ENCODE data around the gene CPEB2.

The CPEB2 gene

GRCh38 chr4:15065516-15065915, 63.2 kb downstream of the CPEB2 start:
- no peaks in the 10 kb centered on the region for H3F3A ChIP-seq (ENCODE audit: insufficient read depth)
- H3K9me3 ChIP-seq (ENCODE audit: insufficient read depth, low read length), result no peaks in the 10 kb centered on the region
- no peak overlapping the region for H3K4me2 ChIP-seq (ENCODE audit: low read depth, low read length, poor library complexity, severe bottlenecking)
- no peaks in the 10 kb centered on the region for H3K27me3 ChIP-seq (ENCODE audit: low read length)
- H3K27ac ChIP-seq (ENCODE audit: low read depth, low read length), result no peak overlapping the region
- peaks cover 11% of the 10 kb centered on the region; the same call in 1 of the 2 replicates for H3K36me3 ChIP-seq (ENCODE audit: low read length)
- H3K9me2 ChIP-seq (replicated peaks; ENCODE audit: insufficient read depth, low read length), result no peaks in the 10 kb centered on the region
- no peaks in the 10 kb centered on the region for H3K79me2 ChIP-seq (ENCODE audit: insufficient read depth, low read length)
- TF ChIP-seq EZH2phosphoT487 (conservative IDR thresholded peaks at IDR 0.05; ENCODE audit: low read length), result no peak
- TF ChIP-seq CTCF (IDR thresholded peaks at IDR 0.05; ENCODE audit: insufficient read depth, low read length, poor library complexity, severe bottlenecking), result no peak
- no peak overlapping the region for H2AFZ ChIP-seq (ENCODE audit: low read depth, low read length, severe bottlenecking)
- H3K9ac ChIP-seq (ENCODE audit: low read length), result no peak overlapping the region
- no peak overlapping the region for H3K4me3 ChIP-seq (ENCODE audit: insufficient read depth, low read length, poor library complexity, severe bottlenecking)
- H4K20me1 ChIP-seq (ENCODE audit: low read depth, low read length), result no peaks in the 10 kb centered on the region

- Histone ChIP-seq H3K9me3 (ENCODE audit: insufficient read depth, low read length) (no peaks in the 10 kb centered on the region), H3K27me3 (ENCODE audit: low read length) (no peaks in the 10 kb centered on the region), H3F3A (ENCODE audit: insufficient read depth) (no peaks in the 10 kb centered on the region), H3K4me2 (ENCODE audit: low read depth, low read length, poor library complexity, severe bottlenecking) (no peak overlapping the region), H4K20me1 (ENCODE audit: low read depth, low read length) (no peaks in the 10 kb centered on the region), H3K9me2 (replicated peaks; ENCODE audit: insufficient read depth, low read length) (no peaks in the 10 kb centered on the region), H3K27ac (ENCODE audit: low read depth, low read length) (no peak overlapping the region), H2AFZ (ENCODE audit: low read depth, low read length, severe bottlenecking) (no peak overlapping the region), H3K4me3 (ENCODE audit: insufficient read depth, low read length, poor library complexity, severe bottlenecking) (no peak overlapping the region), H3K79me2 (ENCODE audit: insufficient read depth, low read length) (no peaks in the 10 kb centered on the region), H3K36me3 (ENCODE audit: low read length) (peaks cover 11% of the 10 kb centered on the region; the same call in 1 of the 2 replicates), H3K9ac (ENCODE audit: low read length) (no peak overlapping the region)
- TF ChIP-seq EZH2phosphoT487 (conservative IDR thresholded peaks at IDR 0.05; ENCODE audit: low read length) (no peak), CTCF (IDR thresholded peaks at IDR 0.05; ENCODE audit: insufficient read depth, low read length, poor library complexity, severe bottlenecking) (no peak)
These were observed 63.9 kb downstream of the CPEB2 start for GRCh38 chr4:15066140-15066539.

GRCh38 chr4:15068298-15068697, 66.0 kb downstream of the CPEB2 start:
- TF ChIP-seq CTCF (IDR thresholded peaks at IDR 0.05; ENCODE audit: insufficient read depth, low read length, poor library complexity, severe bottlenecking), result no peak
- no peak for TF ChIP-seq EZH2phosphoT487 (conservative IDR thresholded peaks at IDR 0.05; ENCODE audit: low read length)
- no peak overlapping the region for H3K27ac ChIP-seq (ENCODE audit: low read depth, low read length)

More at GRCh38 chr4:15068298-15068697, 66.0 kb downstream of the CPEB2 start:
- Histone ChIP-seq H3K9me2 (replicated peaks; ENCODE audit: insufficient read depth, low read length) (no peaks in the 10 kb centered on the region), H3K79me2 (ENCODE audit: insufficient read depth, low read length) (no peaks in the 10 kb centered on the region), H3K36me3 (ENCODE audit: low read length) (peaks cover 11% of the 10 kb centered on the region; the same call in 1 of the 2 replicates), H4K20me1 (ENCODE audit: low read depth, low read length) (no peaks in the 10 kb centered on the region), H2AFZ (ENCODE audit: low read depth, low read length, severe bottlenecking) (no peak overlapping the region), H3K4me2 (ENCODE audit: low read depth, low read length, poor library complexity, severe bottlenecking) (no peak overlapping the region), H3K4me3 (ENCODE audit: insufficient read depth, low read length, poor library complexity, severe bottlenecking) (no peak overlapping the region), H3F3A (ENCODE audit: insufficient read depth) (no peaks in the 10 kb centered on the region), H3K27me3 (ENCODE audit: low read length) (no peaks in the 10 kb centered on the region), H3K9ac (ENCODE audit: low read length) (no peak overlapping the region), H3K9me3 (ENCODE audit: insufficient read depth, low read length) (no peaks in the 10 kb centered on the region)

Data from SU-DHL-6 (cell line).